Chondrocyte (in vitro differentiated cells): Measurements from ENCODE around the gene GPR137B. TPM values are rescaled to one million over a fixed set of nuclear protein-coding genes. Genes with fewer than 3 reads are reported as not detected.
"Not testable (repeated sequence)": the region's sequence is repeated elsewhere in the genome, so short reads cannot be mapped to it uniquely, and the experiment has no call there.

Experiments
- DNase-seq: peaks from one replicate; pipeline ENCODE4 v3.0.0; 2021; ENCODE audit warnings: mixed read lengths, low spot score
- H3K27ac Mint-ChIP-seq: one replicate; pipeline ENCODE4 v1.8.0; 2021; ENCODE audit warnings: mild to moderate bottlenecking, moderate library complexity, mixed read lengths; ENCODE audit not compliant: unreplicated experiment
- H3K27me3 Mint-ChIP-seq: 2 replicates; pipeline ENCODE4 v1.8.0; 2021; ENCODE audit warnings: low read depth, mixed read lengths
- H3K36me3 Mint-ChIP-seq: 2 replicates; pipeline ENCODE4 v1.8.0; 2021; ENCODE audit warnings: low read depth, mixed read lengths
- H3K4me1 Mint-ChIP-seq: 2 replicates; pipeline ENCODE4 v1.8.0; 2021; ENCODE audit warnings: low read depth, mild to moderate bottlenecking, mixed read lengths
- H3K4me3 Mint-ChIP-seq: one replicate; pipeline ENCODE4 v1.8.0; 2021; ENCODE audit warnings: mild to moderate bottlenecking, moderate library complexity, mixed read lengths; ENCODE audit not compliant: unreplicated experiment
- H3K9me3 Mint-ChIP-seq: 2 replicates; pipeline ENCODE4 v1.8.0; 2021; ENCODE audit warnings: low read depth, mixed read lengths
- CTCF ChIP-seq: fragments of 200-600 bp; sonication (generic); IDR thresholded peaks from 2 replicates; pipeline ENCODE4 v1.5.0; 2021; ENCODE audit warnings: antibody characterized with exemption, mild to moderate bottlenecking, moderate library complexity
- total RNA-seq: library from RNA; stranded (reverse); gene quantifications from 3 replicates; pipeline ENCODE4 v1.2.1, GENCODE V29; 2021

Gene GPR137B
- total RNA-seq, 1 donor from 2014 or later = 12.2 TPM

DNA sequence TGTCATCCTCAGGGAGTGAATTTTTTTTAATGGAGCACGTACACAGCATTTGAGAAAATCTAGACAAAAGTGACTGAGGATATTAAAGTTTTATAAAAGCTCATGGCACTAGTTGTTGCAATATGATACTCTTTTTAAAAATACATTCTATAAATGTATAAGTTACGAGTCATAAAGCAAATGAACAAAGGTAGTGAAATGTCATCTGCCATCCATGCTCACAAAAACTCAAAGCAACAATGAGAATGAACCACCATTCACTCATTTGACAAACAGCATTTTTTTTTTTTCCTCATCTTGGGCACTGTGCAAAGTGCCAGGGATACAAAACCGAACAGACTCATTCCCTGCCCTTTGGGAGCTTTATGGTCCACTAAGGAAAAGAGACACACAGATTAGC is 38.7 kb downstream of the GPR137B start:
- Mint-ChIP-seq H3K27ac (no peak overlapping the region), H3K36me3 (peaks cover 8% of the 10 kb centered on the region), H3K4me3 (no peak overlapping the region), H3K4me1 (peaks cover 15% of the 10 kb centered on the region), H3K27me3 (no peaks in the 10 kb centered on the region), H3K9me3 (no peaks in the 10 kb centered on the region)
- no peak for TF ChIP-seq CTCF
- no peak for DNase-seq

GRCh38 chr1:236185687-236186086 is 43.3 kb downstream of the GPR137B start:
- Mint-ChIP-seq H3K4me3 (no peak overlapping the region), H3K9me3 (peaks cover 34% of the 10 kb centered on the region), H3K27ac (no peak overlapping the region), H3K4me1 (peaks cover 7% of the 10 kb centered on the region), H3K36me3 (peaks cover 41% of the 10 kb centered on the region), H3K27me3 (no peaks in the 10 kb centered on the region)
- TF ChIP-seq CTCF = no peak
- DNase-seq = no peak

GRCh38 chr1:236186471-236186870 is 44.1 kb downstream of the GPR137B start:
- peaks cover 47% of the 10 kb centered on the region for H3K36me3 Mint-ChIP-seq
- H3K4me1 Mint-ChIP-seq, H3K4me3 Mint-ChIP-seq, H3K27ac Mint-ChIP-seq, DNase-seq, H3K27me3 Mint-ChIP-seq: not testable (repeated sequence)
- H3K9me3 Mint-ChIP-seq = peaks cover 38% of the 10 kb centered on the region

DNA sequence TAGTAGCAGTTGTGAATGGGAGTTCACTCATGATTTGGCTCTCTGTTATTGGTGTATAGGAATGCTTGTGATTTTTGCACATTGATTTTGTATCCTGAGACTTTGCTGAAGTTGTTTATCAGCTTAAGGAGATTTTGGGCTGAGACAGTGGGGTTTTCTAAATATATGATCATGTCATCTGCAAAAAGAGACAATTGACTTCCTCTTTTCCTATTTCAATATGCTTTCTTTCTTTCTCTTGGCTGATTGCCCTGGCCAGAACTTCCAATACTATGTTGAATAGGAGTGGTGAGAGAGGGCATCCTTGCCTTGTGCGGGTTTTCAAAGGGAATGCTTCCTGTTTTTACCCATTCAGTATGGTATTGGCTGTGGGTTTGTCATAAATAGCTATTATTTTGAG is 45.7 kb downstream of the GPR137B start:
- H3K27me3 Mint-ChIP-seq, H3K4me1 Mint-ChIP-seq, H3K4me3 Mint-ChIP-seq, H3K27ac Mint-ChIP-seq, DNase-seq: not testable (repeated sequence)
- Mint-ChIP-seq H3K9me3 (peaks cover 38% of the 10 kb centered on the region), H3K36me3 (peaks cover 51% of the 10 kb centered on the region)

DNA sequence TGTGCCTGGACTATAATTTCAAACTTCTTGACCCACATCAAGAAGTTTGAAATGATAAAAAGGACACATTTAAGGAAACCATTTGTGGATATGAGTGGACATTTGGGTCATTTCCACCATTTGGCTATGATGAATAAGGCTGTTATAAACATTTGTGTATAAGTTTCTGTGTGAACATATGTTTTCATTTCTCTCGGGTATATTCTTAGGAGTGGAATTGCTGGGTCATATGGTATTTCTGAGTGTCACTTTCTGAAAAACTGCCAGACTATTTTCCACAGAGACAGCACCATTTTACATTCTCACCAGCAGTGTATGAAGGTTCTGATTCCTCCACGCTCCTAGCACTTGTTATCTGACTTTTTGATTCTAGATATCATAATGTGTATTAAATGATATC is 50.8 kb downstream of the GPR137B start:
- H3K27ac Mint-ChIP-seq = no peak overlapping the region
- H3K4me3 Mint-ChIP-seq = no peak overlapping the region
- peaks cover 56% of the 10 kb centered on the region for H3K9me3 Mint-ChIP-seq
- no peak for TF ChIP-seq CTCF
- H3K36me3 Mint-ChIP-seq = peaks cover 48% of the 10 kb centered on the region
- H3K4me1 Mint-ChIP-seq = no peaks in the 10 kb centered on the region
- DNase-seq = no peak
- no peaks in the 10 kb centered on the region for H3K27me3 Mint-ChIP-seq

DNA sequence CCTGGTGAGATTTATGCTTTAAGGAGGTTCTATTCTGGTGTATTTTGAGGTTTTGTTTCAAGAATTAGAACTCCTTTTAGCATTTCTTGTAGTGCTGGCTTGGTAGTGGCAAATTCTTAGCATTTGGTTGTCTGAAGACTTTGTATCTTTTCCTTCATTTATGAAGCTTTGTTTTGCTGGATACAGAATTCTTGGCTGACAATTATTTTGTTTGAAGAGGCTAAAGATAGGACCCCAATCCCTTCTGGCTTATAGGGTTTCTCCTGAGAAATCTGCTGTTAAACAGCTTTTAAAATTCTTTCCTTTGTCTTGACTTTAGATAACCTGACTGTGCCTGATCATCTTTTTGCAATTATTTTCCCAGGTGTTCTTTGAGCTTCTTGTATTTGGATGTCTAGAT is 58.6 kb downstream of the GPR137B start:
- H3K4me1 Mint-ChIP-seq = no peaks in the 10 kb centered on the region
- peaks cover 47% of the 10 kb centered on the region for H3K36me3 Mint-ChIP-seq
- H3K27me3 Mint-ChIP-seq = no peaks in the 10 kb centered on the region
- no peak for TF ChIP-seq CTCF
- H3K9me3 Mint-ChIP-seq = peaks cover 70% of the 10 kb centered on the region
- no peak overlapping the region for H3K4me3 Mint-ChIP-seq
- no peak for DNase-seq
- H3K27ac Mint-ChIP-seq = no peak overlapping the region
